IMR-90 (cell line): ENCODE results near the gene HAO2. TPM values are rescaled to one million over a fixed set of nuclear protein-coding genes. Genes with fewer than 3 reads are reported as not detected.

Experiments
- ATAC-seq: fragments of 200-7000 bp; cut with Tn5 transposase; 2 replicates; pipeline ENCODE4 v1.9.1; 2020; ENCODE audit warnings: low read depth, mild to moderate bottlenecking, moderate library complexity
- BruUV-seq: library from RNA; stranded (reverse); fragments of 400-500 nt; replicated peaks from 2 replicates; lab custom pipeline; 2021; lab: Mats Ljungman, UMichigan
- CTCF ChIA-PET: fragments of 300-600 bp; formaldehyde crosslinking; extraction: SDS; loops from one replicate; lab custom pipeline; 2021; ENCODE audit warnings: antibody characterized with exemption; lab: Yijun Ruan, JAX
- POLR2A ChIA-PET: fragments of 300-600 bp; sonication (Branson Sonifier 250); formaldehyde crosslinking; loops from one replicate; lab custom pipeline; 2022; ENCODE audit warnings: antibody characterized with exemption; ENCODE audit not compliant: unreplicated experiment; lab: Charles Lee
- DNase-seq: peaks from one replicate; pipeline ENCODE4 v3.0.0; 2013
- H2AFZ ChIP-seq: replicated peaks from 2 replicates; pipeline ENCODE3; 2013; ENCODE audit warnings: low read length, mild to moderate bottlenecking; ENCODE audit not compliant: poor library complexity
- H2AK5ac ChIP-seq: 2 replicates; pipeline ENCODE4 v1.6.1; 2013; ENCODE audit warnings: low read depth, low read length, inconsistent platforms
- H2AK9ac ChIP-seq: replicated peaks from 2 replicates; pipeline ENCODE3; 2013; ENCODE audit warnings: mild to moderate bottlenecking, low read depth, low read length, moderate library complexity; ENCODE audit not compliant: poor library complexity
- H2BK120ac ChIP-seq: 2 replicates; pipeline ENCODE4 v1.6.1; 2013; ENCODE audit warnings: low read depth, low read length, inconsistent platforms
- H2BK15ac ChIP-seq: 3 replicates; pipeline ENCODE4 v1.6.1; 2013; ENCODE audit warnings: low read depth, low read length, inconsistent platforms
- H2BK20ac ChIP-seq: 2 replicates; pipeline ENCODE4 v1.6.1; 2013; ENCODE audit warnings: low read depth, mild to moderate bottlenecking, inconsistent platforms, low read length, moderate library complexity
- H2BK5ac ChIP-seq: 2 replicates; pipeline ENCODE4 v1.6.1; 2013; ENCODE audit warnings: mild to moderate bottlenecking, low read depth, low read length, inconsistent platforms; ENCODE audit not compliant: poor library complexity, severe bottlenecking
- H3K14ac ChIP-seq: replicated peaks from 2 replicates; pipeline ENCODE4 v1.6.1; 2013; ENCODE audit warnings: low read depth, low read length, inconsistent platforms
- H3K18ac ChIP-seq: 2 replicates; pipeline ENCODE4 v1.6.1; 2013; ENCODE audit warnings: low read depth, low read length, control low read depth
- H3K23ac ChIP-seq: 2 replicates; pipeline ENCODE4 v1.6.1; 2013; ENCODE audit warnings: low read depth, low read length, inconsistent platforms
- H3K27ac ChIP-seq: 2 replicates; pipeline ENCODE4 v1.5.1; 2013; ENCODE audit warnings: mild to moderate bottlenecking, control low read depth, low read length; ENCODE audit not compliant: insufficient read depth
- H3K27me3 ChIP-seq: 2 replicates; pipeline ENCODE4 v1.6.1; 2013; ENCODE audit warnings: low read length; ENCODE audit not compliant: control insufficient read depth, insufficient read depth
- H3K36me3 ChIP-seq: 2 replicates; pipeline ENCODE4 v1.6.1; 2013; ENCODE audit warnings: low read length, mixed read lengths; ENCODE audit not compliant: control insufficient read depth, insufficient read depth
- H3K4ac ChIP-seq: 2 replicates; pipeline ENCODE4 v1.6.1; 2013; ENCODE audit warnings: low read depth, low read length, inconsistent platforms
- H3K4me1 ChIP-seq: 2 replicates; pipeline ENCODE4 v1.6.1; 2013; ENCODE audit warnings: low read length, mixed read lengths; ENCODE audit not compliant: control insufficient read depth, insufficient read depth
- H3K4me2 ChIP-seq: 2 replicates; pipeline ENCODE4 v1.6.1; 2013; ENCODE audit warnings: low read depth, mild to moderate bottlenecking, control low read depth, low read length, moderate library complexity
- H3K4me3 ChIP-seq: 2 replicates; pipeline ENCODE4 v1.5.1; 2013; ENCODE audit warnings: low read depth, mild to moderate bottlenecking, control low read depth, low read length, moderate library complexity; ENCODE audit not compliant: insufficient read depth
- H3K56ac ChIP-seq: 2 replicates; pipeline ENCODE4 v1.6.1; 2013; ENCODE audit warnings: low read length, inconsistent platforms; ENCODE audit not compliant: insufficient read depth; ENCODE audit errors: extremely low read depth
- H3K79me1 ChIP-seq, 2 experiments: 2 replicates each; pipeline ENCODE4 v1.6.1; 2013; ENCODE audit warnings: low read length in 2 of 2, inconsistent platforms in 1 of 2, low read depth in 1 of 2
- H3K9ac ChIP-seq: 2 replicates; pipeline ENCODE4 v1.6.1; 2013; ENCODE audit warnings: low read depth, low read length, control low read depth
- H3K9me1 ChIP-seq: 2 replicates; pipeline ENCODE4 v1.6.1; 2013; ENCODE audit warnings: low read length, inconsistent platforms; ENCODE audit not compliant: insufficient read depth
- H3K9me3 ChIP-seq: 2 replicates; pipeline ENCODE4 v1.6.1; 2013; ENCODE audit warnings: low read length; ENCODE audit not compliant: control insufficient read depth, insufficient read depth
- H4K20me1 ChIP-seq: 2 replicates; pipeline ENCODE4 v1.6.1; 2013; ENCODE audit warnings: low read length, inconsistent platforms; ENCODE audit not compliant: insufficient read depth
- H4K5ac ChIP-seq: 2 replicates; pipeline ENCODE4 v1.6.1; 2013; ENCODE audit warnings: mild to moderate bottlenecking, low read depth, low read length, control low read depth
- H4K8ac ChIP-seq, 2 experiments: 2 replicates each; pipeline ENCODE4 v1.6.1; 2013; ENCODE audit warnings: low read depth in 2 of 2, low read length in 2 of 2, control low read depth in 1 of 2, inconsistent platforms in 1 of 2
- H4K91ac ChIP-seq: 2 replicates; pipeline ENCODE4 v1.6.1; 2013; ENCODE audit warnings: low read depth, low read length, inconsistent platforms; ENCODE audit not compliant: insufficient read depth
- CEBPB ChIP-seq: IDR thresholded peaks from 2 replicates; pipeline ENCODE4 v1.6.1; 2012; ENCODE audit warnings: low read depth, low read length, improper control_type of control experiment
- CHD1 ChIP-seq: IDR thresholded peaks from 2 replicates; pipeline ENCODE4 v1.6.1; 2012; ENCODE audit warnings: low read depth, low read length, improper control_type of control experiment
- FOS ChIP-seq: fragments of 150-350 bp; IDR thresholded peaks from 2 replicates; pipeline ENCODE4 v1.6.1; 2016; ENCODE audit warnings: low read depth, low read length
- MAZ ChIP-seq: IDR thresholded peaks from 2 replicates; pipeline ENCODE4 v1.6.1; 2012; ENCODE audit warnings: low read depth, mild to moderate bottlenecking, low read length, improper control_type of control experiment, moderate library complexity, borderline replicate concordance
- MXI1 ChIP-seq: IDR thresholded peaks from 2 replicates; pipeline ENCODE4 v1.6.1; 2012; ENCODE audit warnings: low read depth, mild to moderate bottlenecking, low read length, moderate library complexity, borderline replicate concordance
- POLR2A ChIP-seq: IDR thresholded peaks from 2 replicates; pipeline ENCODE4 v1.6.1; 2012; ENCODE audit warnings: mild to moderate bottlenecking, low read depth, low read length
- RAD21 ChIP-seq: IDR thresholded peaks from 2 replicates; pipeline ENCODE4 v1.6.1; 2012; ENCODE audit warnings: low read length, improper control_type of control experiment
- RCOR1 ChIP-seq: IDR thresholded peaks from 2 replicates; pipeline ENCODE4 v1.6.1; 2012; ENCODE audit warnings: mild to moderate bottlenecking, low read length, improper control_type of control experiment; ENCODE audit not compliant: insufficient replicate concordance
- RFX5 ChIP-seq: IDR thresholded peaks from 2 replicates; pipeline ENCODE4 v1.8.0; 2012; ENCODE audit warnings: low read depth, mild to moderate bottlenecking, low read length, moderate library complexity
- SMC3 ChIP-seq: fragments of 150-350 bp; IDR thresholded peaks from 2 replicates; pipeline ENCODE4 v1.6.1; 2016; ENCODE audit warnings: low read depth, mild to moderate bottlenecking, antibody characterized with exemption, low read length, moderate library complexity
- WGBS, 2 experiments: methylation state at CpG; one replicate each; pipeline versions ENCODE4 v1.1.5 to v1.1.7; 2013; ENCODE audit warnings: missing lambda C conversion rate in 2 of 2; ENCODE audit not compliant: insufficient read length in 1 of 2; ENCODE audit errors: extremely low coverage in 2 of 2; 5-methylcytosine and 5-hydroxymethylcytosine counted together
- dilution Hi-C: fragments of 300-500 bp; cut with HindIII; formaldehyde crosslinking; loops from one replicate; pipeline ENCODE4 v1.14.3; 2018; ENCODE audit warnings: low sequenced_read_pairs; ENCODE audit not compliant: unreplicated experiment
- in situ Hi-C: fragments of 300-500 bp; cut with MboI; formaldehyde crosslinking; loops from 3 replicates; pipeline ENCODE4 v1.14.3; 2019; ENCODE audit warnings: low sequenced_read_pairs, inconsistent platforms, mixed read lengths
- intact Hi-C: fragments of 100-400 bp; cut with micrococcal nuclease; formaldehyde crosslinking; loops from 2 replicates; pipeline ENCODE4 v1.10.0; 2022
- polyA plus RNA-seq, 3 experiments: library from polyadenylated mRNA; depleted of rRNA; stranded (reverse); fragments of >200 nt; gene quantifications; 2 replicates each; pipeline ENCODE4 v1.2.3, GENCODE V29; 2012; ENCODE audit warnings: low replicate concordance in 1 of 3
- total RNA-seq: library from RNA; depleted of rRNA; stranded (reverse); fragments of >200 nt; gene quantifications from 2 replicates; pipeline ENCODE4 v1.2.3, GENCODE V29; 2012
- TF ChIP-seq, protein P1 (sequence below): fragments of 150-350 bp; IDR thresholded peaks from 2 replicates; pipeline ENCODE4 v1.6.1; 2017; ENCODE audit warnings: mild to moderate bottlenecking, antibody characterized with exemption, low read length, low read depth
- TF ChIP-seq, protein P2 (sequence below): fragments of 150-350 bp; IDR thresholded peaks from 2 replicates; pipeline ENCODE4 v1.6.1; 2016; ENCODE audit warnings: low read depth, mild to moderate bottlenecking, low read length, moderate library complexity, borderline replicate concordance
- TF ChIP-seq, protein P3 (sequence below): conservative IDR thresholded peaks from 2 replicates; pipeline ENCODE4 v1.5.1; 2012; ENCODE audit warnings: mild to moderate bottlenecking, low read depth, low read length, improper control_type of control experiment

Gene HAO2
- total and polyA plus RNA-seq, 2 of the 4 experiments (the other 2 are of a cell fraction), result not detected

DNA sequence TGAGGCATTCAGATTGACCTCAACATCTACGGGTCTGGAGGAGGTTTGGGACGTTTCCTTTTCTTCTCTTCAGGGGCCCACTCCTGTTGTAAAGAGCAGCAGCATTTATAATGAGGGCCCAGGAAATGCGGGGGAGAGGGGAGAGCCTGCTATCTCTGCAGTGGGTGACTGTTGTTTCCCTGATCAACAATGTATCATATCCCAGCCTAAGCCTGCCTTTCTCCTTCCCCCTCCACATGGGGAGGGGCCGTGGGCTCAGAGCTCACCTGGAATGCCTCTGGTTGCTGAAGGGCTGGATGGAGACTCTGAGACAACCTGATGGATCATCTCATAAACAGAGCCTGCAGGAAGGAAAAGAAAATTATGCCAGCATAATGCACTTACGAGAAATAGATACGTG, 36.0 kb upstream of the HAO2 start:
- Histone ChIP-seq H3K4ac (no peak overlapping the region), H4K8ac (no peak overlapping the region), H3K9me3 (no peaks in the 10 kb centered on the region), H3K56ac (no peak overlapping the region), H4K91ac (no peak overlapping the region), H3K9ac (no peak overlapping the region), H2AFZ (no peak overlapping the region), H3K4me2 (no peak overlapping the region), H2AK5ac (no peak overlapping the region), H3K4me1 (no peaks in the 10 kb centered on the region), H2BK15ac (no peak overlapping the region), H3K14ac (no peak overlapping the region), H3K18ac (no peak overlapping the region), H2BK5ac (no peak overlapping the region), H2AK9ac (no peak overlapping the region), H3K36me3 (no peaks in the 10 kb centered on the region), H2BK20ac (no peak overlapping the region), H3K9me1 (no peaks in the 10 kb centered on the region), H4K5ac (no peak overlapping the region), H4K20me1 (no peaks in the 10 kb centered on the region), H3K27me3 (peaks cover 7% of the 10 kb centered on the region), H3K27ac (no peak overlapping the region), H3K23ac (no peak overlapping the region), H3K79me1 (no peaks in the 10 kb centered on the region), H2BK120ac (no peak overlapping the region), H3K4me3 (no peak overlapping the region)
- in situ Hi-C loops (no loop called here), dilution Hi-C loops (no loop called here), intact Hi-C loops (no loop called here)
- no CpG with 5 or more reads among the region's 6 CpGs for WGBS, 2 experiments
- ChIA-PET CTCF (no interaction called here), POLR2A (no interaction called here)
- no peak for ATAC-seq
- no peak for DNase-seq
- TF ChIP-seq CHD1 (no peak), FOS (no peak), RAD21 (no peak), MAZ (no peak), MXI1 (no peak), CEBPB (no peak), RCOR1 (no peak), SMC3 (no peak), RFX5 (no peak), POLR2A (no peak)
- TF ChIP-seq, protein P1, sequence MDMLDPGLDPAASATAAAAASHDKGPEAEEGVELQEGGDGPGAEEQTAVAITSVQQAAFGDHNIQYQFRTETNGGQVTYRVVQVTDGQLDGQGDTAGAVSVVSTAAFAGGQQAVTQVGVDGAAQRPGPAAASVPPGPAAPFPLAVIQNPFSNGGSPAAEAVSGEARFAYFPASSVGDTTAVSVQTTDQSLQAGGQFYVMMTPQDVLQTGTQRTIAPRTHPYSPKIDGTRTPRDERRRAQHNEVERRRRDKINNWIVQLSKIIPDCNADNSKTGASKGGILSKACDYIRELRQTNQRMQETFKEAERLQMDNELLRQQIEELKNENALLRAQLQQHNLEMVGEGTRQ, result no peak
- TF ChIP-seq, protein P2, sequence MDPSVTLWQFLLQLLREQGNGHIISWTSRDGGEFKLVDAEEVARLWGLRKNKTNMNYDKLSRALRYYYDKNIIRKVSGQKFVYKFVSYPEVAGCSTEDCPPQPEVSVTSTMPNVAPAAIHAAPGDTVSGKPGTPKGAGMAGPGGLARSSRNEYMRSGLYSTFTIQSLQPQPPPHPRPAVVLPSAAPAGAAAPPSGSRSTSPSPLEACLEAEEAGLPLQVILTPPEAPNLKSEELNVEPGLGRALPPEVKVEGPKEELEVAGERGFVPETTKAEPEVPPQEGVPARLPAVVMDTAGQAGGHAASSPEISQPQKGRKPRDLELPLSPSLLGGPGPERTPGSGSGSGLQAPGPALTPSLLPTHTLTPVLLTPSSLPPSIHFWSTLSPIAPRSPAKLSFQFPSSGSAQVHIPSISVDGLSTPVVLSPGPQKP, result no peak
- TF ChIP-seq, protein P3, sequence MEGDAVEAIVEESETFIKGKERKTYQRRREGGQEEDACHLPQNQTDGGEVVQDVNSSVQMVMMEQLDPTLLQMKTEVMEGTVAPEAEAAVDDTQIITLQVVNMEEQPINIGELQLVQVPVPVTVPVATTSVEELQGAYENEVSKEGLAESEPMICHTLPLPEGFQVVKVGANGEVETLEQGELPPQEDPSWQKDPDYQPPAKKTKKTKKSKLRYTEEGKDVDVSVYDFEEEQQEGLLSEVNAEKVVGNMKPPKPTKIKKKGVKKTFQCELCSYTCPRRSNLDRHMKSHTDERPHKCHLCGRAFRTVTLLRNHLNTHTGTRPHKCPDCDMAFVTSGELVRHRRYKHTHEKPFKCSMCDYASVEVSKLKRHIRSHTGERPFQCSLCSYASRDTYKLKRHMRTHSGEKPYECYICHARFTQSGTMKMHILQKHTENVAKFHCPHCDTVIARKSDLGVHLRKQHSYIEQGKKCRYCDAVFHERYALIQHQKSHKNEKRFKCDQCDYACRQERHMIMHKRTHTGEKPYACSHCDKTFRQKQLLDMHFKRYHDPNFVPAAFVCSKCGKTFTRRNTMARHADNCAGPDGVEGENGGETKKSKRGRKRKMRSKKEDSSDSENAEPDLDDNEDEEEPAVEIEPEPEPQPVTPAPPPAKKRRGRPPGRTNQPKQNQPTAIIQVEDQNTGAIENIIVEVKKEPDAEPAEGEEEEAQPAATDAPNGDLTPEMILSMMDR, result no peak
- BruUV-seq, result no TSS peak
